ENCODE measurements around the gene RAB10. TPM values are rescaled to one million over a fixed set of nuclear protein-coding genes. Genes with fewer than 3 reads are reported as not detected.

RAB10 gene
- total RNA-seq, 2 donors from 2014 or later: 115 to 121 TPM

- Mint-ChIP-seq H3K9me3 (peaks cover 4% of the 10 kb centered on the region), H3K4me1 (peaks cover 23% of the 10 kb centered on the region), H3K27me3 (ENCODE audit: insufficient read depth) (no peaks in the 10 kb centered on the region), H3K4me3 (no peak overlapping the region), H3K36me3 (ENCODE audit: low read depth) (no peaks in the 10 kb centered on the region), H3K27ac (peak overlapping the region; percentile 60)
- Histone ChIP-seq H3K4me3 (ENCODE audit: low read length) (no peak overlapping the region), H3K27me3 (ENCODE audit: control insufficient read depth, insufficient read depth, low read length, poor library complexity, severe bottlenecking) (no peaks in the 10 kb centered on the region), H3K9me3 (ENCODE audit: control insufficient read depth, low read length) (no peaks in the 10 kb centered on the region), H3K4me1 (ENCODE audit: control insufficient read depth, insufficient read depth, low read length) (peaks cover 11% of the 10 kb centered on the region), H3K36me3 (ENCODE audit: control insufficient read depth, insufficient read depth, low read length) (no peaks in the 10 kb centered on the region), H3K9ac (ENCODE audit: extremely low read depth, low read length, poor library complexity, severe bottlenecking) (no peak overlapping the region), H3K27ac (ENCODE audit: low read depth, low read length) (no peak overlapping the region)
- WGBS, 2 experiments (ENCODE audit: insufficient coverage in 1 of 2, insufficient read length in 1 of 2): 87 to 100% methylated on average over 2 of the region's 3 CpGs
- no peak for DNase-seq
- TF ChIP-seq CTCF (conservative IDR thresholded peaks at IDR 0.05): no peak
These were observed 22.9 kb upstream of the RAB10 start for GRCh38 chr2:26010943-26011342.

- Histone ChIP-seq H3K27me3 (ENCODE audit: control insufficient read depth, insufficient read depth, low read length, poor library complexity, severe bottlenecking) (no peaks in the 10 kb centered on the region), H3K4me1 (ENCODE audit: control insufficient read depth, insufficient read depth, low read length) (peaks cover 11% of the 10 kb centered on the region), H3K9me3 (ENCODE audit: control insufficient read depth, low read length) (no peaks in the 10 kb centered on the region), H3K4me3 (ENCODE audit: low read length) (no peak overlapping the region), H3K9ac (ENCODE audit: extremely low read depth, low read length, poor library complexity, severe bottlenecking) (peak overlapping the region; percentile 21), H3K27ac (ENCODE audit: low read depth, low read length) (no peak overlapping the region), H3K36me3 (ENCODE audit: control insufficient read depth, insufficient read depth, low read length) (no peaks in the 10 kb centered on the region)
- no peak for DNase-seq
- H3K4me1 Mint-ChIP-seq: peaks cover 23% of the 10 kb centered on the region
- H3K27ac Mint-ChIP-seq: peak overlapping the region; percentile 60
- TF ChIP-seq CTCF (conservative IDR thresholded peaks at IDR 0.05): no peak
- no peaks in the 10 kb centered on the region for H3K36me3 Mint-ChIP-seq (ENCODE audit: low read depth)
- peaks cover 4% of the 10 kb centered on the region for H3K9me3 Mint-ChIP-seq
- no peaks in the 10 kb centered on the region for H3K27me3 Mint-ChIP-seq (ENCODE audit: insufficient read depth)
- WGBS, 2 experiments (ENCODE audit: insufficient coverage in 1 of 2, insufficient read length in 1 of 2): 60 to 63% methylated on average over 6 of the region's 6 CpGs
- no peak overlapping the region for H3K4me3 Mint-ChIP-seq
These were observed 22.3 kb upstream of the RAB10 start for GRCh38 chr2:26011609-26011989.

- H3K9ac ChIP-seq (ENCODE audit: extremely low read depth, low read length, poor library complexity, severe bottlenecking): peak overlapping the region; percentile 21
- peaks cover 11% of the 10 kb centered on the region for H3K4me1 ChIP-seq (ENCODE audit: control insufficient read depth, insufficient read depth, low read length)
- no peaks in the 10 kb centered on the region for H3K36me3 ChIP-seq (ENCODE audit: control insufficient read depth, insufficient read depth, low read length)
- H3K4me3 ChIP-seq (ENCODE audit: low read length): no peak overlapping the region
- 62 to 67% methylated on average over 13 to 14 of the region's 14 CpGs for WGBS, 2 experiments (ENCODE audit: insufficient coverage in 1 of 2, insufficient read length in 1 of 2)
- peaks cover 4% of the 10 kb centered on the region for H3K9me3 Mint-ChIP-seq
- peaks cover 23% of the 10 kb centered on the region for H3K4me1 Mint-ChIP-seq
- H3K36me3 Mint-ChIP-seq (ENCODE audit: low read depth): no peaks in the 10 kb centered on the region
- no peak overlapping the region for H3K4me3 Mint-ChIP-seq
- no peak for TF ChIP-seq CTCF (conservative IDR thresholded peaks at IDR 0.05)
- H3K27me3 Mint-ChIP-seq (ENCODE audit: insufficient read depth): no peaks in the 10 kb centered on the region
- peak overlapping the region; percentile 60 for H3K27ac Mint-ChIP-seq
- H3K27me3 ChIP-seq (ENCODE audit: control insufficient read depth, insufficient read depth, low read length, poor library complexity, severe bottlenecking): no peaks in the 10 kb centered on the region
- no peaks in the 10 kb centered on the region for H3K9me3 ChIP-seq (ENCODE audit: control insufficient read depth, low read length)
- H3K27ac ChIP-seq (ENCODE audit: low read depth, low read length): peak overlapping the region; percentile 5
- DNase-seq: peak; percentile 71
These were observed 21.7 kb upstream of the RAB10 start for GRCh38 chr2:26011990-26012856.
